Astrocyte (in vitro differentiated cells and primary cell): ENCODE measurements around the gene MDH1.

Experiments
- CTCF ChIP-seq: IDR thresholded peaks from 2 replicates; pipeline ENCODE4 v1.5.1; 2011; ENCODE audit warnings: low read depth, mild to moderate bottlenecking, inconsistent platforms, low read length, moderate library complexity; ENCODE audit not compliant: insufficient read depth
- EZH2 ChIP-seq: IDR thresholded peaks from 2 replicates; pipeline ENCODE4 v1.6.1; 2012; ENCODE audit warnings: mild to moderate bottlenecking, low read length, inconsistent platforms; ENCODE audit not compliant: insufficient read depth

DNA sequence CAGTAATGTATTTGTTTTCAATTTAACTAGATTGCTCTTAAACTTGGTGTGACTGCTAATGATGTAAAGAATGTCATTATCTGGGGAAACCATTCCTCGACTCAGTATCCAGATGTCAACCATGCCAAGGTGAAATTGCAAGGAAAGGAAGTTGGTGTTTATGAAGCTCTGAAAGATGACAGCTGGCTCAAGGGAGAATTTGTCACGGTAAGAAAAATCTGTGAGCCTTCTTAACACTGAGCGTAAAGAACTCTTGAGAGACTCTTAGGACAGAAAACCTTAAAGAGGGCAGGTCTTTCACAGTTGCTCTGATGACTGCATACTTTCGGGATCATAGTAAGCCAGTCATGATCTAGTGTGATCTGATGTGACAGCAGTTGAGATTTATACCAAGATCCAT, 15.9 kb downstream of the MDH1 start:
- TF ChIP-seq CTCF (no peak), EZH2 (no peak)
